ENCODE results near the gene DIP2C.

The DIP2C gene

GRCh38 chr10:677038-677437, 12.4 kb downstream of the DIP2C start:
- no peak for DNase-seq

GRCh38 chr10:676178-676577, 13.3 kb downstream of the DIP2C start:
- no peak for DNase-seq

- DNase-seq = no peak
Observed at GRCh38 chr10:675532-675931, 13.9 kb downstream of the DIP2C start.

GRCh38 chr10:673492-673891, 16.0 kb downstream of the DIP2C start:
- no peak for DNase-seq

GRCh38 chr10:672992-673391, 16.5 kb downstream of the DIP2C start:
- DNase-seq = no peak

- DNase-seq = no peak
Observed at GRCh38 chr10:672203-672602, 17.3 kb downstream of the DIP2C start.

- no peak for DNase-seq
Observed at GRCh38 chr10:670990-671389, 18.5 kb downstream of the DIP2C start.

GRCh38 chr10:670038-670437, 19.4 kb downstream of the DIP2C start:
- no peak for DNase-seq

GRCh38 chr10:668786-669485, 20.5 kb downstream of the DIP2C start:
- no peak for DNase-seq

- DNase-seq = no peak
Observed at GRCh38 chr10:667602-668143, 21.8 kb downstream of the DIP2C start.

- DNase-seq = no peak
Observed at GRCh38 chr10:667096-667495, 22.4 kb downstream of the DIP2C start.

- DNase-seq = no peak
Observed at GRCh38 chr10:666237-667012, 23.0 kb downstream of the DIP2C start.

GRCh38 chr10:665579-666091, 23.8 kb downstream of the DIP2C start:
- DNase-seq = no peak

GRCh38 chr10:664893-665292, 24.6 kb downstream of the DIP2C start:
- DNase-seq = no peak

GRCh38 chr10:664301-664700, 25.2 kb downstream of the DIP2C start:
- no peak for DNase-seq

- DNase-seq = no peak
Observed at GRCh38 chr10:663831-664251, 25.6 kb downstream of the DIP2C start.

GRCh38 chr10:663466-663751, 26.1 kb downstream of the DIP2C start:
- no peak for DNase-seq

GRCh38 chr10:662686-663465, 26.6 kb downstream of the DIP2C start:
- DNase-seq = no peak

- DNase-seq = no peak
Observed at GRCh38 chr10:662223-662605, 27.3 kb downstream of the DIP2C start.

- no peak for DNase-seq
Observed at GRCh38 chr10:661597-662222, 27.8 kb downstream of the DIP2C start.

- DNase-seq = no peak
Observed at GRCh38 chr10:660970-661596, 28.4 kb downstream of the DIP2C start.

GRCh38 chr10:660413-660969, 29.0 kb downstream of the DIP2C start:
- no peak for DNase-seq

All from NCI-H1436 (cell line).